GM12891 (cell line): ENCODE results near the gene PTPRD.

Experiments
- PAX5 ChIP-seq: IDR thresholded peaks from 2 replicates; pipeline ENCODE4 v1.6.1; 2011; ENCODE audit warnings: low read length, moderate library complexity, mild to moderate bottlenecking; ENCODE audit not compliant: insufficient read depth, severe bottlenecking
- POLR2A ChIP-seq: IDR thresholded peaks from 2 replicates; pipeline ENCODE4 v1.6.1; 2011; ENCODE audit warnings: low read depth, low read length, control low read depth
- POLR2AphosphoS5 ChIP-seq: IDR thresholded peaks from 2 replicates; pipeline ENCODE4 v1.6.1; 2011; ENCODE audit warnings: low read depth, low read length, control low read depth
- POU2F2 ChIP-seq: IDR thresholded peaks from 2 replicates; pipeline ENCODE4 v1.6.1; 2011; ENCODE audit warnings: low read depth, mild to moderate bottlenecking, control low read depth, low read length, moderate library complexity
- SPI1 ChIP-seq: IDR thresholded peaks from 2 replicates; pipeline ENCODE4 v1.6.1; 2011; ENCODE audit warnings: low read depth, low read length, control low read depth
- TAF1 ChIP-seq: IDR thresholded peaks from 2 replicates; pipeline ENCODE4 v1.6.1; 2011; ENCODE audit warnings: low read depth, low read length, control low read depth

GRCh38 chr9:8890695-8891094 is 1722.1 kb downstream of the PTPRD start:
- no peak for TF ChIP-seq POLR2A
- no peak for TF ChIP-seq POLR2AphosphoS5
- TF ChIP-seq TAF1, result no peak
- no peak for TF ChIP-seq SPI1
- TF ChIP-seq POU2F2, result no peak
- no peak for TF ChIP-seq PAX5
